Activated effector memory CD4-positive, alpha-beta T cell treated with anti-CD3 and anti-CD28 coated beads, Interleukin-2, amount 50 U/mL, for 16 hours (primary cell): ENCODE results near the gene RUNX2.

Source experiments
- DNase-seq: peaks from one replicate; pipeline ENCODE4 v3.0.0-alpha.2; 2020

RUNX2 gene

GRCh38 chr6:45686841-45687569, 358.9 kb downstream of the RUNX2 start:
- DNase-seq, result no peak

- peak; percentile 41 for DNase-seq
These were observed 359.4 kb downstream of the RUNX2 start for GRCh38 chr6:45687570-45687969.

- DNase-seq, result no peak
These were observed 360.1 kb downstream of the RUNX2 start for GRCh38 chr6:45688180-45688579.

- no peak for DNase-seq
These were observed 361.9 kb downstream of the RUNX2 start for GRCh38 chr6:45689926-45690615.

- no peak for DNase-seq
These were observed 362.7 kb downstream of the RUNX2 start for GRCh38 chr6:45690846-45691245.

GRCh38 chr6:45691426-45691825, 363.3 kb downstream of the RUNX2 start:
- no peak for DNase-seq

GRCh38 chr6:45692021-45692420, 363.9 kb downstream of the RUNX2 start:
- no peak for DNase-seq

- DNase-seq, result no peak
These were observed 368.6 kb downstream of the RUNX2 start for GRCh38 chr6:45696738-45697137.

GRCh38 chr6:45697605-45698004, 369.5 kb downstream of the RUNX2 start:
- no peak for DNase-seq

GRCh38 chr6:45698046-45698445, 369.9 kb downstream of the RUNX2 start:
- DNase-seq, result no peak

GRCh38 chr6:45699663-45700062, 371.5 kb downstream of the RUNX2 start:
- no peak for DNase-seq

- DNase-seq, result no peak
These were observed 375.0 kb downstream of the RUNX2 start for GRCh38 chr6:45702849-45703739.

GRCh38 chr6:45704056-45704800, 376.1 kb downstream of the RUNX2 start:
- DNase-seq, result no peak

- DNase-seq, result no peak
These were observed 377.2 kb downstream of the RUNX2 start for GRCh38 chr6:45705137-45705855.

GRCh38 chr6:45706319-45706718, 378.2 kb downstream of the RUNX2 start:
- DNase-seq, result no peak

- no peak for DNase-seq
These were observed 379.0 kb downstream of the RUNX2 start for GRCh38 chr6:45707176-45707575.

- no peak for DNase-seq
These were observed 381.7 kb downstream of the RUNX2 start for GRCh38 chr6:45709781-45710220.

GRCh38 chr6:45710304-45710821, 382.2 kb downstream of the RUNX2 start:
- DNase-seq, result peak; percentile 93

GRCh38 chr6:45712076-45712475, 383.9 kb downstream of the RUNX2 start:
- no peak for DNase-seq

- DNase-seq, result no peak
These were observed 384.7 kb downstream of the RUNX2 start for GRCh38 chr6:45712786-45713185.
